ENCODE measurements around the gene EFNA4.

The EFNA4 gene

DNA sequence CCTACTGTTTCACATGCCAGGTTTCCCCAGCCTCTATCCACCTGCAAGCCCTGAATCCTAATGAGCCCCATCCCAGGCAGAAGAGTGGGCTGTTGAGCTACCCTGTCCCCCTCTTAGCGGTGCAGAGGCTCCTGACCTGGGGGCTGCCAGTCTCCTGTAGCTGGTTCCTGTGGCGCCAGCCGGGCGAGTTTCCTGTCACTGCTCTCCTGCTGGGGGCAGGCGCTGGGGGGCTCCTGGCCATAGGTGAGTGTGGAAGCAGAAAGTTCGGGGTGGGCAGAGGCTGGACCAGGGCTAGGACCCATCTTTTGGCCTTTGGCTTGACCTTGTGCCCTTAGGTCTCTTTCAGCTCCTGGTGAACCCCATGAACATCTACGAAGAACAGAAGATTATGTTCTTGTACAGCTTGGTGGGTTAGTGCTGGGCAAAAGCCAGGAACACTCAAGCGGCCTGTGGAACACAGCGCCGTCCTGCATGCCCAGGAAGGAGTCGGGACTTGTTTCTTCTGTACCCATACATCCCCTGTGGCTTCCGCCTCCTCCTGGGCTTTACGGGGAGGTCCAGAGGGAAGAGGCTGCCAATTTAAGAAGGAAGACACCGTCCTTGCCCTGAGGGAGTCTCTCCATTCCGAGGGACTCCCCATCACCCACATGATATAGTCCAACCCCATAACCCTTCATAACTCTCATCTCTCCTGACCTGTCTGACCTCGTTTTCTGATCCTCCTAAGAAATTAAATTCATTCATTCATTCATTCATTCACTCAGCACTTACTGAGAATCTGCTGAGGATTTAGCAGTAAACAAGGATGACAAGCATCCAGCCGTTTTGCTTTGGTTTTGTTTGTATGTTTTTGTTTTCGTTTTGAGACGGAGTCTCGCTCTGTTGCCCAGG is 29.0 kb upstream of the EFNA4 start:
- no peak for DNase-seq

DNA sequence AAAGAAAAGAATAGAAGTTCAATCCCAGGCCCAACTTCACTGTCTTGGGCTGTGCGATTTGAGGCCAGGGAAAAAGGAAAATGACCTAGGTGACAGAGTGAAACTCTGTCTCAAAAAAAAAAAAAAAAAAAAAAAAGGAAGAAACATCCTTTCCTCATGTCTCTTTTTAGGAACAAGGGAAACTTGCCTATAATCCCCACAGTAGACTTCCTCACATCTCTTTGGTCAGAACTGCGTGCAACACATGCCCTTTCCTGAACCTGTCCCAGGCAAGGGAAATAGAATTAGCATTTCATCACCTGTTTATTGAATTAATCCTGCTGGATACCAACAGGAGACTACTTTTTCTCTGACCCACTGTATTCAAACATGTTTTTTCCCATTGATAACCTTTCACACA is 27.6 kb upstream of the EFNA4 start:
- no peak for DNase-seq

GRCh38 chr1:155037043-155037442 is 26.5 kb upstream of the EFNA4 start:
- no peak for DNase-seq

- DNase-seq = no peak
These were observed 25.6 kb upstream of the EFNA4 start for GRCh38 chr1:155037851-155038441.

DNA sequence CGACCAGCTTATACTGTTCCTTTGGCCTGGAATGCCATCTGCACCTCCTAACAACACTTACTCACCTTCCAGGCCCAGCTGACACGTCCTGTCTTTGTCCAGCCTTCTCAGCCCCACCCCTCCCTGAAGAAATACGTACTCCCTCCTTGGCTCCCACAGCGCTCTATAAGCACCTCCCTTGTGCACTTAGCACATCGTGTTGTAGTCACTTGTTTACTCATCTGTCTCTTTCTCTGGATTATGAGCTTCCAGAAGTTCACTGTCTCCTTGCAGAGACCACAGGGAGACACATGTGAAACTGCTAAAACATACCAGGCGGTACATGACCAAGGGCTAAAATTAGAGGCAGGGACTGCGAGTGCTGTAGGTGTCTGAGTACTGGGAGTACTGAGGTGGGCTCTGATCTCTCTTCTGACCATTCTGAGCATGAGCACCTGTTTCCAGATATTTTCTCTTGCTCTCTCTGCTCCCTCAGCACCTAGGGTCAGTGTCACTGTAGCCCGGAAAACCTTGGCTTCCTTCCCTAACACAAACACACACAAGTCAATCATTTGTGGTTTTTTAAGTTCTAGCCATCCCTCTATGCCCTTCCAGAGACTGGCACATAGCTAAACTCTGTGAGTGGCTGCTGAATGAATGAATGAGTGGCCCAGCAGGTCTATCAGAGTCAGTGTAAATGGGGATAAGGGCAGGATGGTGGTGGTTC is 24.8 kb upstream of the EFNA4 start:
- DNase-seq = no peak

- no peak for DNase-seq
These were observed 24.3 kb upstream of the EFNA4 start for GRCh38 chr1:155039308-155039669.

- DNase-seq = no peak
These were observed 23.0 kb upstream of the EFNA4 start for GRCh38 chr1:155040358-155041093.

DNA sequence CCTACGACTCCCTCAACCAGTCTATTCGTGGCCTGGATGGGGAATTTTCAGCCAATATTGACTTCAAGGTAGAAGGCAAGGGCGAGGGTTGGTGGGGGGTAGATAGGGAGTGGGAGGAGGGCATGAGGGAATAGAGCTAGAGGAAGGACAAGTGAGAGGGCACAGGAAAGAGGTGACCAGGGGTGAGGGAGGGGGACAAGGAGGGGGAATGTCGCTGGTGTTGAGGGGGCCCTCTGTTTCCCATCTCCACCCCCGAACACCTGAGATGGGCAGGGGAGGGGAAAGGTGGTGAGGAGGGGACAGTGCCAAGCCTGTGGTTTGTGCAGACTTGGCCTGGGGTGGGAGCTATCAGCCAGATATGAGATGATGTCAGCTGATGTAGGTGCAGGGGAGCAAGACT is 20.8 kb upstream of the EFNA4 start:
- no peak for DNase-seq

- peak; percentile 14 for DNase-seq
These were observed 20.2 kb upstream of the EFNA4 start for GRCh38 chr1:155043301-155043702.

- DNase-seq = peak; percentile 18
These were observed 19.7 kb upstream of the EFNA4 start for GRCh38 chr1:155043793-155044192.

- DNase-seq = no peak
These were observed 19.2 kb upstream of the EFNA4 start for GRCh38 chr1:155044365-155044764.

- DNase-seq = peak; percentile 73
These were observed 18.5 kb upstream of the EFNA4 start for GRCh38 chr1:155044812-155045657.

GRCh38 chr1:155048449-155049334 is 14.8 kb upstream of the EFNA4 start:
- DNase-seq = no peak

DNA sequence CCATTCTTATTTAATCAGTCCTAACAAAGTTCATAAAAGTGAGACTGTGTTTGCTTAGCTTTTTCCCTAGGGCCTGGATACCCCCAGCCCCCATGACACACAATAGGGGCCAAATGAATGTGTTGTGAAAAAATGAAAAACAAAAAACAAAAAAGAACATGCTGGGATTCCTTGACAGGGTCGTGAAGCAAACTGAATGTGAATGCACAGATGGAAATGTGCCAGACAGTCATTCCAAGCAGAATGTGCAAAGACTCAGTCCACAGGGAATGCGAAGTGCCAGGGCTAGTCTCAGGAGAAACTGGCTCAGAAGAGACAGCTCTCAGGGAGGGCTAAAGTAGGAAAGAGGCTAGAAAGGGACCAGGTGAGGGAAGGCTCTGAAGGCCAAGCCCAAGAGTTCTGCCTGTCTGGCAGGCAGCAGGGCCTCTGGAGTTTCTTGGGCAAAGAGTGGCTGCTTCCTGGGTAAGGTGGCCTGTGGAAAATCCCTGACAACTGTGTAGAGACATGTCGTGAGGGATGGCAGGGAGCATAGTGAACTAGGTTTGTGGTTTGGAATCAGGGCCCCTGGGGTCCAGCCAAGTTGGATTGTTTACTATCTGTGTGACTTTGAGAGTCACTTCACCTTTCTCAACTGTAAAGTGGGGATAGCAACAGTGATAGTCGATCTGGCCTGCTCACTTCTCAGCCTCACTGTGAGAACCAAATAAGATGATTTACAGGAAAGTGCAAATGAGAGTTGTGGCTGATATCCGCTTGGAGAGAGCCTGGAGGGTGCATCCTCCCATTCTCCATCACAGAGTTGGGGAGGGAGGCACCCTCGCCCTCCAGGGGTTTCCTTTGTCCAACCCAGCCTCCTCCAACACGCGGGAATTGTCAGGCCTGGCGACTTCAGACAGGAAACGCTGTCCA is 13.6 kb upstream of the EFNA4 start:
- peak; percentile 35 for DNase-seq

GRCh38 chr1:155050560-155051341 is 12.8 kb upstream of the EFNA4 start, which contains the start of gene ADAM15:
Gene ADAM15, plus strand, starts transcription at chr1:155051316. Its CDS starts 71 bp downstream, at chr1:155051387.
- peak; percentile 86 for DNase-seq

DNA sequence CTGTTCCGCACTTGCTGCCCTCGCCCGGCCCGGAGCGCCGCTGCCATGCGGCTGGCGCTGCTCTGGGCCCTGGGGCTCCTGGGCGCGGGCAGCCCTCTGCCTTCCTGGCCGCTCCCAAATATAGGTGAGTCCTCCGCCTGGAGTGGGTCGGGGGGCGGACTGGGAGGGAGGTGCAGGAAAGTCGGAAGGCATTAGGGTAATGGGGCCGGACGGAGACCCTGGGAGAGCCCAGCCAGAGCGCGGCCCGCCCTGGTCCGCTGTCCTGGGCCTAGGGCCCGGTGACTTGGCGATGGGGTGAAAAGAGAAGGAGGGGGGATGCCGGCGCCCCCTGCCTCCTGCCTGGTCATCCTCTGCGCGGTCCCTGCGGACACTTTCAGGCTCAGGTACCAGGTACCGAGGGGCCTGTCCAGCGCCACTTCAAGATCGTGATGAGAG is 12.2 kb upstream of the EFNA4 start:
- no peak for DNase-seq

DNA sequence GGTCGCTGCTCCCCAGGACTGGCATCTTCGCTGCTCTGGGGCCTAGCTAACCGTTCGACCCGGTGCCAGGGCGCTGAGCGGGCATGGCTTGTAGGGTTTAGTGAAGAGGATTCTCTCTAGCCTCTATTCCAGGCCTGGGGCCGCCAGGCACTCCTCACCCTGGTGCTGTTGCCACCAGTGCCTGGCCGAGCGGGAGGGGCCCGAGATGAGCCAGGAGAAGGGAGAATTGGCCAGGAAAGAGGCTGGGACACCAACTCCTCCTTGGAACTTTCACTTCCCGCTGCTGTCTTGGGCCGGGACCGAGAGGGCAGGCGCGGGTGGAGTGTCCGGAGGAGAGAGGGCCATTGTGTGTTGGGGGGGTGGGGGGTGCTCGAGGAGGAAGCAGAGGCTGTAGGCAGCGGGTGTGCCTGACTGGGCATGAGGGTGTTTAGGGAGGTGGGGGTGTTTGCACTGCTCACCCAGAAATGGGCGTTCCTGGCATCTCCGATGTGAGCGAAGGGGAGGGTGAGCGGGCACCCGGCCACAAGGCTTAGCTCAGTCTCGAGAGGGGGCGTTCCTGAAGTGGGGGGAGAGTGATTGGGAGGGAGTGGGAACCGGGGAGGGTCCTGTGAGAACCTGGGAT is 11.7 kb upstream of the EFNA4 start:
- peak; percentile 68 for DNase-seq

Measured in left hindlimb (tissue), 1 donor.